Stimulated activated CD4-positive, alpha-beta T cell treated with anti-CD3 and anti-CD28 coated beads, TNF-alpha, amount 100 ng/mL, for 24 hours (primary cell): ENCODE results near the gene ADAMTS17.
"Not testable (repeated sequence)": the region's sequence is repeated elsewhere in the genome, so short reads cannot be mapped to it uniquely, and the experiment has no call there.

ENCODE experiments used
- DNase-seq, 3 experiments: peaks; one replicate each; pipeline ENCODE4 v3.0.0-alpha.2; 2020; ENCODE audit warnings: low read depth in 3 of 3

Gene ADAMTS17

DNA sequence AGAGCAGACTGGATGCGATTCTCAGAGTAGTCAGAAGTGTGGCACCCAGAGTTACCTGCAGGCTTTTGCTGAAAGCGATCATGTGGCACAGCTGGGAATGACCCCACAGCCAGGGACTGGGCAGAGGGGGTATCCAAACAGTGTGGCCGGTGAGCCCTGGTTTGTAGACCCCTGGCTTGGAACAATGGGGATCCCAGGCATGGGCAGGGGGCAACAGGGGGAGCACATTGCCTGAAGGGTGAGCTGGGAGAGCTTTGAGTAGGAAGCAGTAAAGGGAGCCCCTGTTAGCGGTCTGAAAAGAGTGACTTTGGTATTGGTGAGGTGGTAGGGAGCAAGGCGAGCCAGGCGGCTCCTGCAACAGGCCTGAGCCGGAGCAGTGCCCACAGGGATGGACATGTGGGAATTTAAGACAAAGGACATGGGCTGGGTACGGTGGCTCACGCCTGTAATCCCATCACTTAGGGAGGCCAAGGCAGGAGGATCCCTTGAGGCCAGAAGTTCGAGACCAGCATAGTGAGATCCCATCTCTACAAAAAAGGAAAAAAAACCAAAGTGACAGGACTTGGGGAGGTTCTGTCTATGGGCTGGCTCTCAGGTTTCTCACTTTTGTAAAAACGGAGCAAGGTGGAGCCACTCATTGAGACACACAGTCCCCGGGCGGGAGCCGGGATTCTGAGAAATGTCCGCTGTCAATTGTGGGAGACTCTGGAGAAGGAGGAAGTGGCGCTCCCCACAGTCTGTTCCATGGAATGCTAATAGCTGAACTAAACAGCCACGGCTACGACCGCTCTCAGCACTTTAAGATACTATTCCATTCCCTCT is 384.7 kb downstream of the ADAMTS17 start:
- DNase-seq, result no peak

DNA sequence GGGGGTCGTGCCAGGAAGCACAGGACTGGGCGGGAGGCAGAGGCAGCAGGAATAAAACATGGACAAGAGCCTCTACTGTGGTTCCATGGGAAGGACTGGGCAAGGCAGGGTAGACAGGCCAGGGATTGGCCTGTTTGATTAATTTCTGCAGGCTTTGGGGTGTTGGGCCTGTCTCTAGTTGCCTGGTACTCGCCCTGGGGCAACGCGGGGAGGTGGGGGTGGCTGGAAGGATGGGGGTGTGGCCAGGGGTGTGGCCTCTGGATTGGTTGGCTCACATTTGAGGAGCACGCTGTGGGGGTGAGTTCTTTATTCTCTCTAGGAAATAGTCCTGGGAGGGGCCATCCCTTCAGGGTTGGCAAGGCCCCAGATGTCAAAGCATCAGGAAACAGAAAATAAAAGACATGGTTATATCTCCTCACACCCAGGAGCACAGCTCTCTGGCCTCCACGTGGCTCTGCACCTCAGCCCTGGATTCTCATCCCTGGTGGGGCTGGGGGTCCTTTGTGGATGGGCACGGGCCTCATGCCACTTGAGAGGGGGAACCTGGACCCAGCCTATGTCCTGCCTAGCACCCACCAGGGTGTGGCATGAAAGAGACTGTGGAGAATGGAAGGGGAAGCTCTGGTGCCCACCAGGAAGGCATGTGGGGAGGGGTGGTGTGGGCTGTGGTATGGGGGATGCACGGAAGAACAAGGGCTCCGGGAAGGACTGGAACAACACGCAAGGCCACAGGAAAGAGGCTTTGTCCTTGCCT is 385.6 kb downstream of the ADAMTS17 start:
- DNase-seq, result no peak

DNA sequence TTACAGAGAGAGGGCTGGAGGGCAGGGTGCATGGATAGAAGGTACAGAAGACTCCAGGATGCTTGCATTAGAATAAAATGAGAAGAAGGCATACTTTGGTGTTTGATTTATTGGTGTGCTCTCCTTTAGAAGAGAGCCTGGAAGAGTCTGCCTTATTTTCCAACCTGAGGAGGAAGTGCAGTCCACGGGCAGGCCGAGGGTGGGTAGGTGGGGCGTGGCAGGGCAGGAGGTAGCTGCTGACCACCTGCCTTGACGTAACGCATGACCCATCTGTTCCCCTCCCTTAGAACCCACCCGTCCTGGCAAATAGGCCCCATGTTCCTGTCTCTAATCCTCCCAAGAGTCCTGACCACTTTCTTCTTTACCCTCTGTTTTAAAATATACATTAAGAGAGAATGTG is 386.2 kb downstream of the ADAMTS17 start:
- DNase-seq, result no peak

DNA sequence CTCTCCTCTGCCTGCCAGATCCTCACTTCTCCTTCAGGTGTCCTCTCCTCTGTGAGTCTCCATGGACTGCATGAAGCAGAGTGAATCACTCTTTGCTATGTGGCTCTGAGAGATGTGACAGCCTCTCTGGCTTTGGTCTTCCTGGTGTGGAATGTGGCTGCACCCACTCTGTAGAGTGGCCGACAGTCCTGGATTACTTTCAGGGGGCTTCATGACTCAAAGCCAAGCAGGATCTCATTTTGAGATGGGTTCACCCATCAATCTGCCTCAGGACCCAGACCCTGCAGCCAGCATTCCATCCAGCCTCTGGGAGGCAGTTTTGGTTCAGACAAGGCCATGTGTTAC is 386.6 kb downstream of the ADAMTS17 start:
- DNase-seq, result no peak

DNA sequence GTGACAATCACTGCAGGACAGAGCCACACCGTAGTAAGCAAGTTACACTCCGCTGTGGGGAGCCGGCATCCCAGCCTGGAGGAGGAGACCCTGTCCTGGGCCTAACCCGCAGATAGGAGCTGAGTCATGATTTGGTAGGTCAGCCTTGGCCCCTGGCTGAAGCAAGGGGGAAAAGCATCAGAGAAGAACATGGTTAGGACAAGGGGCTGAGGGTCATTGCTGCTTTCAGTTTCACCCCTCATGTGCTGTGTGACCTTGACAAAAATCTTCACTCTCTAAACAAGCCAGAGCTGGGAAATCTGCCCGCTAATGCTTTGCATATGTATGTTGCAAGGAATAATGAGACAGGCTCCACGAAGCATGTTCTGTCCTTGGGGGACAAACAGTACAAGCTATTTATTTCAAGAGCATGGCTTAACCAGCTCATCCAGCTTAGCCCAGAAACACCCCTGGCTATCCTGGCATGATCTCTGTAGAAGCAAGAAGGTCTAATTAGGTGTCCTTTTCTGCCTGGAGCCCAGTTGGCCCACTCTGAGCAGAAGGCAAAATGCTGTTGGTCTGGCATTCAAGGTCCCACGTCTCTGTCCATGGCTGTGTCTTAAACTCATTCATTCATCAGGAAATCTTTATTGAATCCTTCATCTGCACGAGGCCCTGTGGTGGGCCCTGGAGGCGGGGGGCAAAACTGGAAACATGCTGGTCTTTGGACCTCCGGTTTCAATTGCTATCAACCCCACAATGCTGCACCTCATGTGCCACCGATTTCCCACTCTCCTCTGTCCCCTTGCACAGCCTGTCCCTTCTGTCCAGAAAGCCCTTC is 387.2 kb downstream of the ADAMTS17 start:
- no peak for DNase-seq

- DNase-seq, result no peak
Observed at GRCh38 chr15:99953886-99954285, 387.9 kb downstream of the ADAMTS17 start.

- DNase-seq, result no peak
Observed at GRCh38 chr15:99951511-99951910, 390.3 kb downstream of the ADAMTS17 start.

DNA sequence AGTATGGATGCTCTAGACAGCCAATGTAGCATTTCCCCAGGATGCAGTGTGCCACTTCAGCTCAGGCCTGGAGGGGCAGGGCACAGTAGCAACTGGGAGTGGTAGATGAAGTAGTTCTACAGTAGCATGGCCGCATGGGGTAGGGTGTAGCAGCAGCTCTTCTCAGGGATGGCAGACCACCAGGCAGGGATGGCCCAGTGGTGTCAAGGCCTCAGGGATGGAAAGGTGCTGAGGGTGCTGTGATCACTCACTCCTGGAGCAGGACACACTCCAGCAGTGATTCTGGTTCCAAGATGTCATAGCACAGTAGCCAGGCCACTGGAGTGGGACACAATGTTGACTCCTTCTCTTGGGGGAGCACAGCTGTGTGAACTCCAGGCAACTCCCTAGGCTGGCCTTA is 397.6 kb downstream of the ADAMTS17 start:
- DNase-seq, result no peak

DNA sequence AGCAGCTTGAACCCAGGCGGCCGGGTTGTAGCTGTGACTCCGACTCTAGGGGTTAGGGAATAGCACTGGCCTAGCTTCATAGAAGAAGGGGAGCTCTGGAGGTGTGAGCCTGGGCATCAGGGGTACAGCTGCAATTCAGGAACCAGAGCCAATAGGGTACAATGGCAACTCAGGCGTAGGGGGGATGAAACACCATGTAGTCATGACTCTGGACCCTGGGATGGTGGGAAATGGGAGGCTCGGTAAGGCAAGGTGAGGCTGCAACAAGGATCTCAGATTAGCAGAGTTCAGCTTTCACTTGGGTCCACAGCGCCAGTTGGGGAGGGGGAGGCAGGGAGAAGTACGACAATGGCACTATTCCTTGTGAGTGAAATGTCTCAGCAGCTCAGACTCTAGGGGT is 398.3 kb downstream of the ADAMTS17 start:
- DNase-seq, result no peak

GRCh38 chr15:99932676-99933402 is 408.9 kb downstream of the ADAMTS17 start:
- no peak for DNase-seq

GRCh38 chr15:99931703-99932603 is 409.8 kb downstream of the ADAMTS17 start:
- no peak for DNase-seq

- no peak for DNase-seq
Observed at GRCh38 chr15:99930696-99931095, 411.1 kb downstream of the ADAMTS17 start.

DNA sequence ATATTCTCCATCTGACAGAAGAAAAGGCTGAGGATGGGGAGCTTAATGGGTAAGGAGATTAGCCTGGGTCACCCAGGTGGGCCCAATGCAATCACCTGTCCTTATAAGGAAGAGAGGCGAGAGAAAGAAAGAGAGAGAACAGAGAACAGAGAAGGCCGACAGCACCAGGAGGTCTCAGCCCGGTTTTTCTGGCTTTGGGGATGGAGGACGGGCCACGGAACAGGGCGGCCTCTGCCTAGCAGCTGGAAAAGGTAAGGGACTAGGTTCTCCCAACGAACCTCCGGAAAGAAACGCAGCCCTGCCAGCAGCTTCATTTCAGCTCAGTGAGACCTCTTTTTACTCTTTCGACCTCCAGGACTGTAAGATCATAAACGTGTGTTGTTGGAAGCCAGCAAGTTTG is 412.5 kb downstream of the ADAMTS17 start:
- DNase-seq, result no peak

- DNase-seq, result peak; percentile 72 to 84 (median 75)
Observed at GRCh38 chr15:99928429-99928981, 413.3 kb downstream of the ADAMTS17 start.

GRCh38 chr15:99926532-99926931 is 415.2 kb downstream of the ADAMTS17 start:
- not testable (repeated sequence) for DNase-seq

- peak; percentile 38 to 59 (median 45) for DNase-seq
Observed at GRCh38 chr15:99925661-99926461, 415.9 kb downstream of the ADAMTS17 start.

- DNase-seq, result no peak
Observed at GRCh38 chr15:99923711-99924110, 418.1 kb downstream of the ADAMTS17 start.
